ENCODE data around the gene NUPR1. TPM values are rescaled to one million over a fixed set of nuclear protein-coding genes. Genes with fewer than 3 reads are reported as not detected.

The NUPR1 gene
- total RNA-seq, 1 experiment from 2014 or later, result 16.6 TPM

GRCh38 chr16:28513484-28514181 lies 25.1 kb downstream of the NUPR1 start:
- intact Hi-C loops (cut with micrococcal nuclease; ENCODE audit: unreplicated experiment), result no loop called here
- Mint-ChIP-seq H3K4me1 (ENCODE audit: low read depth, unreplicated experiment) (peaks cover 7% of the 10 kb centered on the region), H3K9me3 (ENCODE audit: unreplicated experiment) (no peaks in the 10 kb centered on the region), H3K4me3 (ENCODE audit: unreplicated experiment) (no peak overlapping the region), H3K27ac (ENCODE audit: unreplicated experiment) (no peak overlapping the region), H3K36me3 (ENCODE audit: insufficient read depth, unreplicated experiment) (no peaks in the 10 kb centered on the region), H3K27me3 (ENCODE audit: insufficient read depth, unreplicated experiment) (no peaks in the 10 kb centered on the region)
- no TSS peak for BruUV-seq (replicated peaks)
- ChIA-PET CTCF (no interaction called here), POLR2A (no interaction called here)
- H3K36me3 ChIP-seq (ENCODE audit: control insufficient read depth, insufficient read depth, low read length), result no peaks in the 10 kb centered on the region
- no peaks in the 10 kb centered on the region for H3K4me1 ChIP-seq
- no peak for DNase-seq
- no peaks in the 10 kb centered on the region for H3K9me3 ChIP-seq
- no peak overlapping the region for H3K4me3 ChIP-seq (ENCODE audit: low read depth, low read length)
- no peaks in the 10 kb centered on the region for H3K27me3 ChIP-seq (replicated peaks; ENCODE audit: control insufficient read depth, insufficient read depth, low read length)
- TF ChIP-seq CTCF (IDR thresholded peaks at IDR 0.05; ENCODE audit: insufficient read depth in 1 of 2, low read depth in 1 of 2, low read length in 1 of 2, severe bottlenecking in 1 of 2, unreplicated experiment in 1 of 2), result no peak

- H3K4me1 Mint-ChIP-seq (ENCODE audit: low read depth, unreplicated experiment), result peaks cover 7% of the 10 kb centered on the region
- ChIA-PET POLR2A (no interaction called here), CTCF (no interaction called here)
- H3K36me3 Mint-ChIP-seq (ENCODE audit: insufficient read depth, unreplicated experiment), result no peaks in the 10 kb centered on the region
- no peak for TF ChIP-seq CTCF (IDR thresholded peaks at IDR 0.05; ENCODE audit: insufficient read depth in 1 of 2, low read depth in 1 of 2, low read length in 1 of 2, severe bottlenecking in 1 of 2, unreplicated experiment in 1 of 2)
- no peaks in the 10 kb centered on the region for H3K9me3 Mint-ChIP-seq (ENCODE audit: unreplicated experiment)
- H3K27ac Mint-ChIP-seq (ENCODE audit: unreplicated experiment), result no peak overlapping the region
- no peaks in the 10 kb centered on the region for H3K9me3 ChIP-seq
- no peaks in the 10 kb centered on the region for H3K27me3 Mint-ChIP-seq (ENCODE audit: insufficient read depth, unreplicated experiment)
- no peaks in the 10 kb centered on the region; the same call in 1 of the 2 replicates for H3K27me3 ChIP-seq (replicated peaks; ENCODE audit: control insufficient read depth, insufficient read depth, low read length)
- intact Hi-C loops (cut with micrococcal nuclease; ENCODE audit: unreplicated experiment), result no loop called here
- no peak for DNase-seq
- no peaks in the 10 kb centered on the region for H3K36me3 ChIP-seq (ENCODE audit: control insufficient read depth, insufficient read depth, low read length)
- H3K4me3 ChIP-seq (ENCODE audit: low read depth, low read length), result no peak overlapping the region
- no TSS peak for BruUV-seq (replicated peaks)
- H3K4me3 Mint-ChIP-seq (ENCODE audit: unreplicated experiment), result no peak overlapping the region
- no peaks in the 10 kb centered on the region for H3K4me1 ChIP-seq
Observed at GRCh38 chr16:28511801-28512789, 26.7 kb downstream of the NUPR1 start.

- H3K9me3 Mint-ChIP-seq (ENCODE audit: unreplicated experiment), result no peaks in the 10 kb centered on the region
- no peak overlapping the region for H3K4me3 Mint-ChIP-seq (ENCODE audit: unreplicated experiment)
- intact Hi-C loops (cut with micrococcal nuclease; ENCODE audit: unreplicated experiment), result no loop called here
- no peak for TF ChIP-seq CTCF (IDR thresholded peaks at IDR 0.05; ENCODE audit: insufficient read depth in 1 of 2, low read depth in 1 of 2, low read length in 1 of 2, severe bottlenecking in 1 of 2, unreplicated experiment in 1 of 2)
- CTCF ChIA-PET, result interaction anchor here (0.5 to 0.6 kb wide), 2 partner anchors 21 to 207 kb away, joined by 4 read pairs; no protein-coding TSS in a partner anchor
- Histone ChIP-seq H3K9me3 (no peaks in the 10 kb centered on the region), H3K4me1 (peaks cover under 1% of the 10 kb centered on the region; the same call in 1 of the 2 replicates), H3K27me3 (replicated peaks; ENCODE audit: control insufficient read depth, insufficient read depth, low read length) (no peaks in the 10 kb centered on the region; the same call in 1 of the 2 replicates), H3K36me3 (ENCODE audit: control insufficient read depth, insufficient read depth, low read length) (no peaks in the 10 kb centered on the region), H3K4me3 (ENCODE audit: low read depth, low read length) (no peak overlapping the region)
- no peaks in the 10 kb centered on the region for H3K36me3 Mint-ChIP-seq (ENCODE audit: insufficient read depth, unreplicated experiment)
- no peaks in the 10 kb centered on the region for H3K27me3 Mint-ChIP-seq (ENCODE audit: insufficient read depth, unreplicated experiment)
- POLR2A ChIA-PET, result no interaction called here
- H3K4me1 Mint-ChIP-seq (ENCODE audit: low read depth, unreplicated experiment), result peaks cover 7% of the 10 kb centered on the region
- no TSS peak for BruUV-seq (replicated peaks)
- no peak overlapping the region for H3K27ac Mint-ChIP-seq (ENCODE audit: unreplicated experiment)
- no peak for DNase-seq
Observed at GRCh38 chr16:28511031-28511430, 27.7 kb downstream of the NUPR1 start.
